ENCODE data around the gene CDH23.

- TF ChIP-seq POLR2A (IDR thresholded peaks at IDR 0.05) (no peak), CTCF (IDR thresholded peaks at IDR 0.05) (peak; percentile 86 to 90 (median 88)), POLR2AphosphoS5 (IDR thresholded peaks at IDR 0.05) (no peak)
Observed at GRCh38 chr10:71696628-71697326, 300.1 kb downstream of the CDH23 start.

Data from transverse colon (tissue), 4 donors.